ELF-1 (cell line): ENCODE results near the gene PARVA.
"Not testable (repeated sequence)": the region's sequence is repeated elsewhere in the genome, so short reads cannot be mapped to it uniquely, and the experiment has no call there.

Source experiments
- DNase-seq: peaks from one replicate; pipeline ENCODE4 v3.0.0-alpha.2; 2016; ENCODE audit warnings: low read depth, low spot score

PARVA gene

GRCh38 chr11:12497431-12497830 lies 120.1 kb downstream of the PARVA start:
- no peak for DNase-seq

GRCh38 chr11:12499071-12499470 lies 121.7 kb downstream of the PARVA start:
- DNase-seq = peak; percentile 57

GRCh38 chr11:12502046-12502445 lies 124.7 kb downstream of the PARVA start:
- no peak for DNase-seq

- DNase-seq = no peak
Measured at GRCh38 chr11:12503039-12503484, 125.7 kb downstream of the PARVA start.

- DNase-seq = no peak
Measured at GRCh38 chr11:12503886-12504285, 126.5 kb downstream of the PARVA start.

- DNase-seq = peak; percentile 65
Measured at GRCh38 chr11:12505183-12505582, 127.8 kb downstream of the PARVA start.

- DNase-seq = no peak
Measured at GRCh38 chr11:12506404-12506921, 129.1 kb downstream of the PARVA start.

GRCh38 chr11:12507391-12507790 lies 130.0 kb downstream of the PARVA start:
- no peak for DNase-seq

GRCh38 chr11:12508151-12508751 lies 130.9 kb downstream of the PARVA start:
- no peak for DNase-seq

GRCh38 chr11:12509371-12509770 lies 132.0 kb downstream of the PARVA start:
- no peak for DNase-seq

GRCh38 chr11:12512132-12512531 lies 134.8 kb downstream of the PARVA start:
- DNase-seq = no peak

- DNase-seq = no peak
Measured at GRCh38 chr11:12512826-12513395, 135.5 kb downstream of the PARVA start.

GRCh38 chr11:12516387-12517105 lies 139.2 kb downstream of the PARVA start:
- DNase-seq = no peak

GRCh38 chr11:12517306-12517705 lies 139.9 kb downstream of the PARVA start:
- no peak for DNase-seq

GRCh38 chr11:12517741-12518140 lies 140.4 kb downstream of the PARVA start:
- DNase-seq = peak; percentile 30

GRCh38 chr11:12518606-12519385 lies 141.4 kb downstream of the PARVA start:
- no peak for DNase-seq

GRCh38 chr11:12520054-12520453 lies 142.7 kb downstream of the PARVA start:
- no peak for DNase-seq

GRCh38 chr11:12520576-12520975 lies 143.2 kb downstream of the PARVA start:
- DNase-seq = not testable (repeated sequence)

GRCh38 chr11:12523180-12523924 lies 146.0 kb downstream of the PARVA start:
- DNase-seq = peak; percentile 82

- DNase-seq = no peak
Measured at GRCh38 chr11:12524865-12525264, 147.5 kb downstream of the PARVA start.

GRCh38 chr11:12525466-12526055 lies 148.2 kb downstream of the PARVA start:
- DNase-seq = peak; percentile 80
